Measurements from ENCODE around the gene BANF2. TPM values are rescaled to one million over a fixed set of nuclear protein-coding genes. Genes with fewer than 3 reads are reported as not detected.

The BANF2 gene
- total RNA-seq, 1 experiment from 2014 or later: not detected

GRCh38 chr20:17691758-17692157 is 8.0 kb upstream of the BANF2 start:
- H3K9ac ChIP-seq (ENCODE audit: low read length): no peak overlapping the region
- TF ChIP-seq MAX (IDR thresholded peaks at IDR 0.05) (no peak), REST (IDR thresholded peaks at IDR 0.05; ENCODE audit: low read depth) (no peak), CTCF (IDR thresholded peaks at IDR 0.05 in 2 of 3, conservative IDR thresholded peaks at IDR 0.05 in 1 of 3; ENCODE audit: borderline replicate concordance in 1 of 3, insufficient read depth in 1 of 3, low read depth in 2 of 3, low read length in 2 of 3) (no peak), ZFX (IDR thresholded peaks at IDR 0.05) (no peak), EZH2 (IDR thresholded peaks at IDR 0.05) (no peak), TCF7L2 (IDR thresholded peaks at IDR 0.05; ENCODE audit: borderline replicate concordance, extremely low read depth, insufficient read depth, insufficient read length) (no peak), ZNF274 (IDR thresholded peaks at IDR 0.05; ENCODE audit: low read depth, low read length) (no peak), ZBTB33 (IDR thresholded peaks at IDR 0.05; ENCODE audit: extremely low read depth, insufficient replicate concordance, low read length) (no peak), ATF3 (IDR thresholded peaks at IDR 0.05) (no peak), SIN3A (IDR thresholded peaks at IDR 0.05; ENCODE audit: low read depth) (no peak), YY1 (IDR thresholded peaks at IDR 0.05; ENCODE audit: extremely low read depth, insufficient replicate concordance, low read depth, low read length) (no peak)
- H3K27me3 ChIP-seq (ENCODE audit: insufficient read depth, low read length): no peaks in the 10 kb centered on the region; the same call in 1 of the 2 replicates
- H3K27ac ChIP-seq (ENCODE audit: low read depth, low read length): no peak overlapping the region
- intact Hi-C loops (cut with micrococcal nuclease): no loop called here
- no peak overlapping the region for H3K4me2 ChIP-seq (ENCODE audit: low read length)
- H3K4me3 ChIP-seq (replicated peaks in 1 of 2; ENCODE audit: low read depth in 1 of 2, low read length in 2 of 2): no peak overlapping the region
- H4K20me1 ChIP-seq (ENCODE audit: insufficient read depth): no peaks in the 10 kb centered on the region
- H3K4me1 ChIP-seq (ENCODE audit: control insufficient read depth in 1 of 2, insufficient read depth in 2 of 2, low read length in 2 of 2): no peaks in the 10 kb centered on the region
- ATAC-seq (no peak), DNase-seq (ENCODE audit: low read depth, low spot score) (no peak)
- H3K79me2 ChIP-seq (ENCODE audit: insufficient read depth, low read length): no peaks in the 10 kb centered on the region
- BruUV-seq (replicated peaks): no TSS peak
- H2AFZ ChIP-seq (ENCODE audit: low read depth, low read length, poor library complexity, severe bottlenecking): no peak overlapping the region
- no peaks in the 10 kb centered on the region for H3K9me3 ChIP-seq (ENCODE audit: control insufficient read depth in 1 of 2, insufficient read depth in 1 of 2, low read depth in 1 of 2, low read length in 2 of 2)
- no peaks in the 10 kb centered on the region for H3K9me2 ChIP-seq (ENCODE audit: insufficient read depth)
- no peaks in the 10 kb centered on the region for H3K36me3 ChIP-seq (ENCODE audit: control insufficient read depth in 1 of 2, insufficient read depth in 2 of 2, low read length in 2 of 2)
- CTCF ChIA-PET: interaction anchor here (2.3 kb wide), 1 partner anchor 10 kb away, joined by 18 read pairs; the partner anchor contains the start of gene RRBP1
- RAD21 ChIA-PET (ENCODE audit: low non-redundant PET in 1 of 2, low total read pairs in 2 of 2, uncharacterized antibody in 2 of 2, unreplicated experiment in 2 of 2): no interaction called here
- POLR2A ChIA-PET: interaction anchor here (1.6 kb wide), 1 partner anchor 9 kb away, joined by 6 read pairs; the partner anchor contains the start of gene RRBP1

All from HCT116 (cell line).